SK-N-SH treated with all-trans-retinoic acid at 6 μM for 48 hours (cell line): ENCODE results near the gene TRIM39.

ENCODE experiments used
- ARNTL ChIP-seq: fragments of 450-650 bp; formaldehyde crosslinking; IDR thresholded peaks from 2 replicates; pipeline ENCODE4 v1.5.0; 2020; ENCODE audit warnings: low read depth, mild to moderate bottlenecking, moderate library complexity, borderline replicate concordance
- CSDC2 ChIP-seq: fragments of 250-450 bp; sonication (Bioruptor Pico); IDR thresholded peaks from 2 replicates; pipeline ENCODE4 v1.5.0; 2020; ENCODE audit warnings: mild to moderate bottlenecking, moderate library complexity
- CSRNP3 ChIP-seq: fragments of 250-450 bp; sonication (Bioruptor Pico); IDR thresholded peaks from 2 replicates; pipeline ENCODE4 v1.5.1; 2021; ENCODE audit warnings: mild to moderate bottlenecking, moderate library complexity
- ISL1 ChIP-seq: fragments of 250-450 bp; sonication (Bioruptor Pico); IDR thresholded peaks from 2 replicates; pipeline ENCODE4 v2.1.2; 2022; ENCODE audit warnings: mild to moderate bottlenecking, moderate library complexity
- PATZ1 ChIP-seq: fragments of 250-450 bp; sonication (Bioruptor Pico); IDR thresholded peaks from 2 replicates; pipeline ENCODE4 v1.8.0; 2020; ENCODE audit warnings: mild to moderate bottlenecking, moderate library complexity, borderline replicate concordance
- POU6F1 ChIP-seq: fragments of 250-450 bp; sonication (Bioruptor Pico); IDR thresholded peaks from 2 replicates; pipeline ENCODE4 v1.8.0; 2021; ENCODE audit warnings: low read depth, mild to moderate bottlenecking, moderate library complexity, borderline replicate concordance
- RARB ChIP-seq: fragments of 250-450 bp; sonication (Bioruptor Pico); IDR thresholded peaks from 2 replicates; pipeline ENCODE4 v1.8.0; 2021; ENCODE audit warnings: mild to moderate bottlenecking, moderate library complexity
- TOX ChIP-seq: fragments of 250-450 bp; sonication (Bioruptor Pico); IDR thresholded peaks from 2 replicates; pipeline ENCODE4 v1.8.0; 2021; ENCODE audit warnings: mild to moderate bottlenecking, moderate library complexity, borderline replicate concordance
- ZC3H10 ChIP-seq: fragments of 250-450 bp; sonication (Bioruptor Pico); IDR thresholded peaks from 2 replicates; pipeline ENCODE4 v1.5.1; 2021; ENCODE audit warnings: mild to moderate bottlenecking, moderate library complexity
- ZFP30 ChIP-seq: fragments of 450-650 bp; formaldehyde crosslinking; IDR thresholded peaks from 2 replicates; pipeline ENCODE4 v1.5.0; 2022; ENCODE audit warnings: mild to moderate bottlenecking, moderate library complexity
- ZNF565 ChIP-seq: fragments of 450-650 bp; formaldehyde crosslinking; conservative IDR thresholded peaks from 2 replicates; pipeline ENCODE4 v1.5.0; 2020; ENCODE audit warnings: low read depth, mild to moderate bottlenecking, moderate library complexity
- ZNF70 ChIP-seq: fragments of 450-650 bp; formaldehyde crosslinking; IDR thresholded peaks from 2 replicates; pipeline ENCODE4 v1.5.0; 2020; ENCODE audit warnings: mild to moderate bottlenecking, moderate library complexity

DNA sequence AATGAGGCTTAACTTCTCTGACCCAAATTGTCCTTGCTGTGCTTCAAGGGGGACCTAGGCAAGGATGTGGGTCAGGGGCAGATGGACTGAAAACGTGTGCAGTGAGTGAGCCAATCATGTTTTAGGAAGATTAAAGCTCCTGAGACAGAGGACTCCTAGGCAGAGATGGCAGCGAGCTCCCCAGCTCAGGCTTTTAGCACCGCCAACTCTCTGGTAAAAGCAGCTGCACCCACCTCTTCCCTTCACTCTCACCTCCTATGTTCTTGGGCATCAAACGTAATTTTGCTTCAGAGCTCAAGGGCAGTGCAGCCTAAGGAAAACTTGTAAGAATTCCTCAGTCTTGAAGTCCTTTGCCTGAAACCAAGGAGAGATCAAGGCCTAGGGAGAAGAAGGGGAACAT, 28.6 kb downstream of the TRIM39 start:
- TF ChIP-seq ISL1 (no peak), RARB (CRISPR knock-in tag) (no peak), ARNTL (CRISPR knock-in tag) (no peak), PATZ1 (CRISPR knock-in tag) (no peak), POU6F1 (CRISPR knock-in tag) (no peak), ZFP30 (no peak), TOX (CRISPR knock-in tag) (no peak), CSRNP3 (CRISPR knock-in tag) (no peak), CSDC2 (no peak), ZC3H10 (CRISPR knock-in tag) (no peak), ZNF70 (CRISPR knock-in tag) (no peak), ZNF565 (no peak)
